ENCODE results near the gene TBC1D5. TPM values are rescaled to one million over a fixed set of nuclear protein-coding genes. Genes with fewer than 3 reads are reported as not detected.

TBC1D5 gene
- total RNA-seq, 1 donor from 2014 or later: 106 TPM

DNA sequence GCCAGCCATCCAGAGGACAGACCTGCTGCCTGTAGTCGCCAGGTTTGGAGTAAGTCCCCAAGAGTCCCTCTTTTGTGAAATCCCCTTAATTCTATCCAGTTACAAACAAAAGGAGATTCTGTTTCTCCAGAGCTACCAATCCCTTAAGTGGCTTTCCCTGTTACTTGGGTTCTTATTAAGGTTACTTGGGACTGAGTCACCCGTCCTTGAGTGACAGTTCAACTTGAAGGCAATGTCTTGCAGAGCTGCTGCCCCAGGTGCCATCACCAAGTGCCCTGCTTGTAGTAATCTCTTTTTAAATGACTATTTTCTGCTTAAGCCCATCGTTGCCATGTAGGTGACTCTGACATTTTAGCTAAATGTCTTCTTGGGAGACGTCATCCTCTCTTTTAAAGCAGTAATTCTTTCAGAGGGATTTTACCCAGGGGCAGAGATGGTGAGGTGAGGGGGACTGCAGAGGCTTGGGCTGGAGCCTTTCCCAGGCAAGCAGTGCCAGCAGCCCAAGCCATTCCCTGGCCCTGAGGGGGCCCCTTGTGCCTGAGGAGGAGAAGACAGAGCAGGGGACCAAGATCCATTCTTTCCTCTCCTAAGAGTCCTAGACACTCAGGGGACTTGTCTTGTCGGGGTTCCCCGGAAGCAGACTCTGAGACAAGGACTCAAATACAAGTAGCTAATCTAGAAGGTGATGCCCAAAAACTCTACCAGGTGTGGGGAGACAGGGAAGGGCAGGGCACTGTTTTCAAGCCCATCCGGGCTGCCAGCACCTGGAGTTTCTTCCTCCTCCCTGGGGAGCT, 604.0 kb downstream of the TBC1D5 start:
- H3K9me3 Mint-ChIP-seq: peaks cover 6% of the 10 kb centered on the region
- peaks cover 9% of the 10 kb centered on the region for H3K4me1 Mint-ChIP-seq
- no peak overlapping the region for H3K4me3 Mint-ChIP-seq
- ChIA-PET CTCF (interaction anchor here (1.1 kb wide), 1 partner anchor 254 kb away, joined by 3 read pairs; no protein-coding TSS in a partner anchor), POLR2A (no interaction called here)
- no peaks in the 10 kb centered on the region for H3K36me3 Mint-ChIP-seq (ENCODE audit: low read depth)
- TF ChIP-seq CTCF (IDR thresholded peaks at IDR 0.05): no peak
- DNase-seq: no peak
- no peak for ATAC-seq (ENCODE audit: low read depth)
- intact Hi-C loops (cut with micrococcal nuclease): no loop called here
- peaks cover 5% of the 10 kb centered on the region for H3K27me3 Mint-ChIP-seq
- no peak overlapping the region for H3K27ac Mint-ChIP-seq

DNA sequence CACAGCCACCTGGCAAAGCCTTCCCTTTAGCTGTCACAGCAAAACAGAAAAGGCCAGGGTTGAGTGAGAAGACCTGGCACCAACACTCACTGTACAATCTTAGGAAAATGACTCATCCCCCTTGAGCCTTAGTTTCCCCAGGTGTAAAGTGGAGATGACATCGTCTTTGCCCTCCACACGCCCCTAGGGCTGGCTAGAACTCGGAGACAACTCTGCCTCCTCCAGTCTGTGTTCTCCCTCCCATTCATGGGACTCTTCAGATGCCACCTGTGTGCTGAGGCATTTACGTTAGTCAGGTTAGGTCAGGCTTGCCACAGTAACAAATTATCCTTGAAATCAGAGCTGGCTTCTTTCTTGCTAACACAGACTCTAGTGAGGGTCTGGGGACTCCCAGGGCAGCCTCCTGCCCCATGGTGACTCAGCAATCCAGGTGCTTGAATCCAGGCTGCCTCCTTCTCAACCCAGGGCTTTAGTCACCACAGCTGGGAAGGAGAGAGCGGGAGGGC, 605.1 kb downstream of the TBC1D5 start:
- DNase-seq (no peak), ATAC-seq (ENCODE audit: low read depth) (no peak)
- intact Hi-C loops (cut with micrococcal nuclease): no loop called here
- H3K36me3 Mint-ChIP-seq (ENCODE audit: low read depth): no peaks in the 10 kb centered on the region
- ChIA-PET CTCF (no interaction called here), POLR2A (no interaction called here)
- peaks cover 5% of the 10 kb centered on the region for H3K27me3 Mint-ChIP-seq
- TF ChIP-seq CTCF (IDR thresholded peaks at IDR 0.05): no peak
- H3K4me3 Mint-ChIP-seq: no peak overlapping the region
- H3K27ac Mint-ChIP-seq: no peak overlapping the region
- H3K9me3 Mint-ChIP-seq: peaks cover 6% of the 10 kb centered on the region
- H3K4me1 Mint-ChIP-seq: peaks cover 9% of the 10 kb centered on the region

GRCh38 chr3:17136136-17136721, 606.2 kb downstream of the TBC1D5 start:
- ATAC-seq (ENCODE audit: low read depth) (no peak), DNase-seq (no peak)
- no peak for TF ChIP-seq CTCF (IDR thresholded peaks at IDR 0.05)
- Mint-ChIP-seq H3K27me3 (peaks cover 5% of the 10 kb centered on the region), H3K4me1 (peaks cover 9% of the 10 kb centered on the region), H3K36me3 (ENCODE audit: low read depth) (no peaks in the 10 kb centered on the region), H3K27ac (no peak overlapping the region), H3K4me3 (no peak overlapping the region), H3K9me3 (peaks cover 6% of the 10 kb centered on the region)
- CTCF ChIA-PET: no interaction called here
- intact Hi-C loops (cut with micrococcal nuclease): no loop called here
- POLR2A ChIA-PET: no interaction called here

GRCh38 chr3:17135696-17136095, 606.7 kb downstream of the TBC1D5 start:
- no peaks in the 10 kb centered on the region for H3K36me3 Mint-ChIP-seq (ENCODE audit: low read depth)
- ATAC-seq (ENCODE audit: low read depth) (no peak), DNase-seq (no peak)
- CTCF ChIA-PET: no interaction called here
- TF ChIP-seq CTCF (IDR thresholded peaks at IDR 0.05): no peak
- no peak overlapping the region for H3K27ac Mint-ChIP-seq
- H3K9me3 Mint-ChIP-seq: peaks cover 6% of the 10 kb centered on the region
- no peak overlapping the region for H3K4me3 Mint-ChIP-seq
- peaks cover 9% of the 10 kb centered on the region for H3K4me1 Mint-ChIP-seq
- intact Hi-C loops (cut with micrococcal nuclease): no loop called here
- POLR2A ChIA-PET: no interaction called here
- peaks cover 5% of the 10 kb centered on the region for H3K27me3 Mint-ChIP-seq

All from activated B cell treated with CpG ODN at 0.5 μM for 24 hours (primary cell).